WTC11 (cell line): ENCODE data around the gene TCEANC2. TPM values are rescaled to one million over a fixed set of nuclear protein-coding genes. Genes with fewer than 3 reads are reported as not detected.

Experiments used
- ATAC-seq: fragments of 200-7000 bp; cut with Tn5 transposase; 2 replicates; pipeline ENCODE4 v1.10.0; 2021; ENCODE audit warnings: mild to moderate bottlenecking, moderate library complexity
- CTCF ChIA-PET: fragments of 300-600 bp; sonication (Branson Sonifier 250); formaldehyde crosslinking; loops from one replicate; lab custom pipeline; 2021; ENCODE audit warnings: antibody characterized with exemption; lab: Charles Lee
- POLR2A ChIA-PET: fragments of 350-600 bp; sonication (Branson Sonifier 250); formaldehyde crosslinking; loops from one replicate; lab custom pipeline; 2021; ENCODE audit warnings: antibody characterized with exemption; lab: Charles Lee
- DNase-seq: peaks from one replicate; pipeline ENCODE4 v3.0.0; 2021; ENCODE audit warnings: low spot score
- H3K27ac Mint-ChIP-seq: 2 replicates; pipeline ENCODE4 v1.8.0; 2021; ENCODE audit warnings: mixed read lengths
- H3K27me3 Mint-ChIP-seq: 2 replicates; pipeline ENCODE4 v1.8.0; 2021; ENCODE audit warnings: low read depth, mild to moderate bottlenecking, moderate library complexity, mixed read lengths
- H3K36me3 Mint-ChIP-seq: 2 replicates; pipeline ENCODE4 v1.8.0; 2021; ENCODE audit warnings: mixed read lengths
- H3K4me1 Mint-ChIP-seq: 2 replicates; pipeline ENCODE4 v1.8.0; 2022; ENCODE audit warnings: mixed read lengths
- H3K4me3 Mint-ChIP-seq: 2 replicates; pipeline ENCODE4 v1.8.0; 2021; ENCODE audit warnings: mild to moderate bottlenecking, moderate library complexity, mixed read lengths
- H3K9me3 Mint-ChIP-seq: 2 replicates; pipeline ENCODE4 v1.8.0; 2021; ENCODE audit warnings: mixed read lengths
- AFF4 ChIP-seq: sonication (generic); formaldehyde crosslinking; IDR thresholded peaks from 2 replicates; pipeline ENCODE4 v1.8.1; 2023; ENCODE audit warnings: mild to moderate bottlenecking, missing genetic modification reagents, borderline replicate concordance
- CDX4 ChIP-seq: fragments of 250-450 bp; sonication (Bioruptor Pico); IDR thresholded peaks from 2 replicates; pipeline ENCODE4 v1.9.0; 2021; ENCODE audit warnings: moderate library complexity, mild to moderate bottlenecking, inconsistent platforms, borderline replicate concordance
- CTCF ChIP-seq: fragments of 200-600 bp; IDR thresholded peaks from 2 replicates; pipeline ENCODE4 v1.8.0; 2022; ENCODE audit warnings: antibody characterized with exemption
- ETV6 ChIP-seq: sonication (generic); formaldehyde crosslinking; IDR thresholded peaks from 2 replicates; pipeline ENCODE4 v1.8.1; 2022; ENCODE audit warnings: mild to moderate bottlenecking, missing genetic modification reagents
- FOXP1 ChIP-seq: sonication (generic); formaldehyde crosslinking; IDR thresholded peaks from 2 replicates; pipeline ENCODE4 v1.8.0; 2022; ENCODE audit warnings: missing genetic modification reagents, mild to moderate bottlenecking, moderate library complexity, borderline replicate concordance
- FOXP4 ChIP-seq: sonication (generic); formaldehyde crosslinking; IDR thresholded peaks from 2 replicates; pipeline ENCODE4 v1.8.0; 2022; ENCODE audit warnings: mild to moderate bottlenecking, missing genetic modification reagents
- HMGA2 ChIP-seq: fragments of 250-450 bp; sonication (Bioruptor Pico); IDR thresholded peaks from 2 replicates; pipeline ENCODE4 v1.4.0; 2021; ENCODE audit warnings: mild to moderate bottlenecking, moderate library complexity
- JUN ChIP-seq: sonication (generic); formaldehyde crosslinking; IDR thresholded peaks from 2 replicates; pipeline ENCODE4 v1.8.0; 2023; ENCODE audit warnings: mild to moderate bottlenecking, missing genetic modification reagents
- MXD4 ChIP-seq: fragments of 250-450 bp; sonication (Bioruptor Pico); IDR thresholded peaks from 2 replicates; pipeline ENCODE4 v1.8.0; 2021; ENCODE audit warnings: mild to moderate bottlenecking, moderate library complexity, borderline replicate concordance
- SMAD4 ChIP-seq: sonication (generic); formaldehyde crosslinking; IDR thresholded peaks from 2 replicates; pipeline ENCODE4 v1.8.0; 2022; ENCODE audit warnings: mild to moderate bottlenecking, missing genetic modification reagents
- SP1 ChIP-seq: sonication (generic); formaldehyde crosslinking; conservative IDR thresholded peaks from 2 replicates; pipeline ENCODE4 v1.8.1; 2022; ENCODE audit warnings: missing genetic modification reagents
- TCF7 ChIP-seq: sonication (generic); formaldehyde crosslinking; IDR thresholded peaks from 2 replicates; pipeline ENCODE4 v1.8.0; 2022; ENCODE audit warnings: mild to moderate bottlenecking, low read depth, missing genetic modification reagents, moderate library complexity
- TP53 ChIP-seq: sonication (generic); formaldehyde crosslinking; IDR thresholded peaks from 2 replicates; pipeline ENCODE4 v1.8.1; 2023; ENCODE audit warnings: mild to moderate bottlenecking, missing genetic modification reagents
- USF1 ChIP-seq: sonication (generic); formaldehyde crosslinking; IDR thresholded peaks from 2 replicates; pipeline ENCODE4 v1.8.0; 2022; ENCODE audit warnings: mild to moderate bottlenecking, missing genetic modification reagents
- ZBTB21 ChIP-seq: sonication (generic); formaldehyde crosslinking; IDR thresholded peaks from 2 replicates; pipeline ENCODE4 v1.8.1; 2023; ENCODE audit warnings: mild to moderate bottlenecking, missing genetic modification reagents, borderline replicate concordance
- total RNA-seq: library from RNA; stranded (reverse); gene quantifications from 3 replicates; pipeline ENCODE4 v1.2.3, GENCODE V29; 2021
- TF ChIP-seq, protein P1 (sequence below): sonication (generic); formaldehyde crosslinking; IDR thresholded peaks from 2 replicates; pipeline ENCODE4 v1.8.0; 2022; ENCODE audit warnings: mild to moderate bottlenecking, missing genetic modification reagents
- TF ChIP-seq, protein P2 (sequence below): fragments of 250-450 bp; sonication (Bioruptor Pico); IDR thresholded peaks from 2 replicates; pipeline ENCODE4 v1.9.0; 2021; ENCODE audit warnings: mild to moderate bottlenecking

Gene TCEANC2
- total RNA-seq, 1 experiment from 2014 or later, result 6.3 TPM

- TF ChIP-seq HMGA2 (CRISPR knock-in tag), result no peak
These were observed 56.0 kb downstream of the TCEANC2 start (continued) for GRCh38 chr1:54109129-54110090.

DNA sequence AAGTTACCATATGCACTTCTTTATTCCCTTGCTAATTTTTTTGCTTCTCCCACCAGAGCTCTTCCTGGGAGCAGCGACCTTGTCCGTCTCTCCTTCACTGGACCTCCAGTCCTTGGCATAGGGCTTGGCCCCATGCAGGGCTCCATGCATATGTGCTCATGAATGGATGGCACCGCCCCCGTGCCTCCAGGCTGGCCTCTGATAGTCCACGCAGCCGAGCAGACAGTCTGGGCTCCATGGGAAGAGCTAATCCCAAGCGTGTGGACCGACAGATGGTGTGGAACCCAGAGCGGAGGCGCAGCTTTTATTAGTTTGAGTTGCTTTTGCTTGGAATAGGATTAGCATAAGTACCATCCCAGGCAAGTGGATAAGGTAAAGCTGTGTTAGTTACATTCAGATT, 57.6 kb downstream of the TCEANC2 start:
- ChIA-PET CTCF (interaction anchor here (0.6 to 3.3 kb wide), 5 partner anchors 10 to 296 kb away, joined by 3 to 14 read pairs (median 3); no protein-coding TSS in a partner anchor), POLR2A (no interaction called here)
- ATAC-seq, result no peak
- no peaks in the 10 kb centered on the region for H3K36me3 Mint-ChIP-seq
- TF ChIP-seq FOXP1 (CRISPR knock-in tag) (no peak), TCF7 (no peak)
- TF ChIP-seq, all 79 proteins: peak for 0
- DNase-seq, result no peak
- no peaks in the 10 kb centered on the region for H3K9me3 Mint-ChIP-seq
- H3K4me3 Mint-ChIP-seq, result no peak overlapping the region
- 0 out of 2 replicates have a peak, but pooled peaks cover 2% of the 10 kb centered on the region for H3K4me1 Mint-ChIP-seq
- H3K27ac Mint-ChIP-seq, result no peak overlapping the region
- no peaks in the 10 kb centered on the region for H3K27me3 Mint-ChIP-seq

DNA sequence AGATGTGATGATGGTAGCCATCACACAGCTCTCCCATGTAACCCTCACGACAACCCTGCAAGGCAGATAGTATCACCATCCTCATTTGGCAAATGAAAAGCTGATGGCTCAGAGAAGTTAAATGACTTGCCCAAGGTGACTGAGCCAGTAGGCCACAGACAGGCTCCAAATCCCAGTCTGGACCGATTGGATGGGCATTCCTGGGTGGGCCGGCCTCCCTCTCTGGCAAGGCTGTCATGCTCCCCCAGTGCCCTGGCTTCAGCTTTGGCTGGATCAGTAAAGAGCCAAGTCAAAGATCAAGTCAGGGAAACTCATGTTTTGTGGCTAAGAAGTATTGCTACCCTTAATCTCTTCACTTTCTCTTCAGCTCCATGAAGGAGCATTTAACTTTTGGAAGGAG, 58.2 kb downstream of the TCEANC2 start:
- H3K4me3 Mint-ChIP-seq, result no peak overlapping the region
- H3K36me3 Mint-ChIP-seq, result no peaks in the 10 kb centered on the region
- no peak overlapping the region for H3K27ac Mint-ChIP-seq
- H3K4me1 Mint-ChIP-seq, result 0 out of 2 replicates have a peak, but pooled peaks cover 2% of the 10 kb centered on the region
- ChIA-PET POLR2A (no interaction called here), CTCF (interaction anchor here (0.6 to 3.3 kb wide), 5 partner anchors 9 to 296 kb away, joined by 3 to 14 read pairs (median 3); no protein-coding TSS in a partner anchor)
- no peaks in the 10 kb centered on the region for H3K9me3 Mint-ChIP-seq
- ATAC-seq (no peak), DNase-seq (no peak)
- TF ChIP-seq CTCF (no peak), USF1 (CRISPR knock-in tag) (no peak), FOXP1 (CRISPR knock-in tag) (no peak)
- no peaks in the 10 kb centered on the region for H3K27me3 Mint-ChIP-seq

GRCh38 chr1:54112027-54112426, 58.6 kb downstream of the TCEANC2 start:
- ChIA-PET POLR2A (no interaction called here), CTCF (interaction anchor here (0.6 to 3.3 kb wide), 5 partner anchors 9 to 588 kb away, joined by 3 to 14 read pairs (median 5); no protein-coding TSS in a partner anchor)
- DNase-seq (no peak), ATAC-seq (no peak)
- no peaks in the 10 kb centered on the region for H3K27me3 Mint-ChIP-seq
- 0 out of 2 replicates have a peak, but pooled peaks cover 2% of the 10 kb centered on the region for H3K4me1 Mint-ChIP-seq
- no peaks in the 10 kb centered on the region for H3K9me3 Mint-ChIP-seq
- no peak overlapping the region for H3K27ac Mint-ChIP-seq
- H3K36me3 Mint-ChIP-seq, result no peaks in the 10 kb centered on the region
- H3K4me3 Mint-ChIP-seq, result no peak overlapping the region
- TF ChIP-seq SMAD4 (CRISPR knock-in tag), result no peak
- no peak for TF ChIP-seq FOXP4 (CRISPR knock-in tag)
- no peak for TF ChIP-seq ETV6
- no peak for TF ChIP-seq MXD4 (CRISPR knock-in tag)
- TF ChIP-seq ZBTB21 (CRISPR knock-in tag), result no peak
- TF ChIP-seq CDX4 (CRISPR knock-in tag), result no peak
- TF ChIP-seq, protein P1, sequence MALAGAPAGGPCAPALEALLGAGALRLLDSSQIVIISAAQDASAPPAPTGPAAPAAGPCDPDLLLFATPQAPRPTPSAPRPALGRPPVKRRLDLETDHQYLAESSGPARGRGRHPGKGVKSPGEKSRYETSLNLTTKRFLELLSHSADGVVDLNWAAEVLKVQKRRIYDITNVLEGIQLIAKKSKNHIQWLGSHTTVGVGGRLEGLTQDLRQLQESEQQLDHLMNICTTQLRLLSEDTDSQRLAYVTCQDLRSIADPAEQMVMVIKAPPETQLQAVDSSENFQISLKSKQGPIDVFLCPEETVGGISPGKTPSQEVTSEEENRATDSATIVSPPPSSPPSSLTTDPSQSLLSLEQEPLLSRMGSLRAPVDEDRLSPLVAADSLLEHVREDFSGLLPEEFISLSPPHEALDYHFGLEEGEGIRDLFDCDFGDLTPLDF (CRISPR knock-in tag), result no peak
- TF ChIP-seq SP1 (CRISPR knock-in tag), result no peak
- no peak for TF ChIP-seq JUN
- TF ChIP-seq AFF4 (CRISPR knock-in tag), result no peak
- no peak for TF ChIP-seq TP53 (CRISPR knock-in tag)
- TF ChIP-seq, protein P2, sequence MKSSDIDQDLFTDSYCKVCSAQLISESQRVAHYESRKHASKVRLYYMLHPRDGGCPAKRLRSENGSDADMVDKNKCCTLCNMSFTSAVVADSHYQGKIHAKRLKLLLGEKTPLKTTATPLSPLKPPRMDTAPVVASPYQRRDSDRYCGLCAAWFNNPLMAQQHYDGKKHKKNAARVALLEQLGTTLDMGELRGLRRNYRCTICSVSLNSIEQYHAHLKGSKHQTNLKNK (CRISPR knock-in tag), result no peak
